ENCODE results near the gene CDK19.

DNA sequence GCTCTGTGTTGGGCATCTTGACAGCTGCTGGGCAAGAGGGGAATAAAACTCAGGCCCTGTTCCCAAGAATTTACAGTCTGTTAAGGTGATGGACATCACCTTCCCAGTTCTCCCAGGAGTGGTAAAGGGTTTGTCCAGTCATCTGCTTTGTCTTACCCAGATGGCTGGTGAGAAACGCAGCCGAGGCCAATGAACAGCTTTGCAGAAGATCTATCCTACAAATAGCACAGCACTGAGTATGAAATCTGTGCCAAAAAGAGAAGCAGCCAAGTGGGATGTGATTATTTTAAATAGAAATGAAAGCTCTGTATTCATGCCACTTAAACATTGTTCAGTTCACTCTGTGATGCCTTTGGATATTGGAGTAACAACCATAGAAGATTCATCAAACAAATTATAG, 206.2 kb downstream of the CDK19 start:
- TF ChIP-seq ARNT (IDR thresholded peaks at IDR 0.05) (no peak), NFRKB (IDR thresholded peaks at IDR 0.05) (no peak), SUZ12 (IDR thresholded peaks at IDR 0.05) (no peak), FOXM1 (IDR thresholded peaks at IDR 0.05; ENCODE audit: borderline replicate concordance) (no peak), ELF4 (IDR thresholded peaks at IDR 0.05) (no peak), SP1 (IDR thresholded peaks at IDR 0.05) (no peak), ZNF384 (IDR thresholded peaks at IDR 0.05) (no peak), BHLHE40 (IDR thresholded peaks at IDR 0.05; ENCODE audit: borderline replicate concordance) (no peak), FOXK2 (IDR thresholded peaks at IDR 0.05) (no peak), FOXA1 (IDR thresholded peaks at IDR 0.05) (no peak), LEF1 (IDR thresholded peaks at IDR 0.05; ENCODE audit: borderline replicate concordance) (no peak)
- TF ChIP-seq, protein P1, sequence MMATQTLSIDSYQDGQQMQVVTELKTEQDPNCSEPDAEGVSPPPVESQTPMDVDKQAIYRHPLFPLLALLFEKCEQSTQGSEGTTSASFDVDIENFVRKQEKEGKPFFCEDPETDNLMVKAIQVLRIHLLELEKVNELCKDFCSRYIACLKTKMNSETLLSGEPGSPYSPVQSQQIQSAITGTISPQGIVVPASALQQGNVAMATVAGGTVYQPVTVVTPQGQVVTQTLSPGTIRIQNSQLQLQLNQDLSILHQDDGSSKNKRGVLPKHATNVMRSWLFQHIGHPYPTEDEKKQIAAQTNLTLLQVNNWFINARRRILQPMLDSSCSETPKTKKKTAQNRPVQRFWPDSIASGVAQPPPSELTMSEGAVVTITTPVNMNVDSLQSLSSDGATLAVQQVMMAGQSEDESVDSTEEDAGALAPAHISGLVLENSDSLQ (IDR thresholded peaks at IDR 0.05) = no peak

Data from HEK293T (cell line).